Osteoblast (primary cell): ENCODE data around the gene KIAA1614. TPM values are rescaled to one million over a fixed set of nuclear protein-coding genes. Genes with fewer than 3 reads are reported as not detected.

Experiments
- DNase-seq: peaks from one replicate; pipeline ENCODE4 v3.0.0; 2011; ENCODE audit warnings: low spot score, mixed read lengths; ENCODE audit not compliant: insufficient read length; ENCODE audit errors: missing footprints
- H2AFZ ChIP-seq: 2 replicates; pipeline ENCODE4 v1.6.0; 2011; ENCODE audit warnings: mild to moderate bottlenecking, low read length
- H3K27ac ChIP-seq: 2 replicates; pipeline ENCODE4 v1.5.1; 2011; ENCODE audit warnings: mild to moderate bottlenecking, low read depth, low read length, moderate library complexity
- H3K27me3 ChIP-seq: 2 replicates; pipeline ENCODE4 v1.6.0; 2012; ENCODE audit warnings: mild to moderate bottlenecking, control low read depth, inconsistent platforms, low read length, moderate library complexity; ENCODE audit not compliant: insufficient read depth
- H3K36me3 ChIP-seq: 2 replicates; pipeline ENCODE4 v1.5.1; 2011; ENCODE audit warnings: mild to moderate bottlenecking, low read length, control low read depth, moderate library complexity; ENCODE audit not compliant: insufficient read depth
- H3K4me1 ChIP-seq: 2 replicates; pipeline ENCODE4 v1.5.1; 2011; ENCODE audit warnings: mild to moderate bottlenecking, low read length, control low read depth, moderate library complexity; ENCODE audit not compliant: insufficient read depth
- H3K4me2 ChIP-seq: 2 replicates; pipeline ENCODE4 v1.6.0; 2011; ENCODE audit warnings: mild to moderate bottlenecking, low read length; ENCODE audit not compliant: insufficient read depth
- H3K4me3 ChIP-seq: fragments of 200-600 bp; sonication (generic); 3 replicates; pipeline ENCODE4 v1.5.1; 2012; ENCODE audit warnings: mild to moderate bottlenecking, low read length, inconsistent platforms; ENCODE audit not compliant: insufficient read depth
- H3K79me2 ChIP-seq: 2 replicates; pipeline ENCODE4 v1.6.0; 2012; ENCODE audit warnings: mild to moderate bottlenecking, low read length, control low read depth, inconsistent platforms; ENCODE audit not compliant: insufficient read depth
- H3K9me3 ChIP-seq: 2 replicates; pipeline ENCODE4 v1.5.1; 2011; ENCODE audit warnings: low read depth, low read length, control low read depth
- H4K20me1 ChIP-seq: 2 replicates; pipeline ENCODE4 v1.6.0; 2012; ENCODE audit warnings: mild to moderate bottlenecking, low read length, control low read depth; ENCODE audit not compliant: insufficient read depth
- CTCF ChIP-seq: IDR thresholded peaks from 2 replicates; pipeline ENCODE4 v1.5.1; 2011; ENCODE audit warnings: mild to moderate bottlenecking, low read depth, low read length, moderate library complexity; ENCODE audit errors: extremely low read depth
- total RNA-seq: library from RNA; depleted of rRNA; stranded (reverse); fragments of >200 nt; gene quantifications from 2 replicates; pipeline ENCODE4 v1.2.3, GENCODE V29; 2012

Gene KIAA1614
- total RNA-seq, 1 donor = 12.7 TPM

GRCh38 chr1:180946056-180946455 is 33.4 kb downstream of the KIAA1614 start:
- no peaks in the 10 kb centered on the region for H3K79me2 ChIP-seq
- no peaks in the 10 kb centered on the region for H3K4me1 ChIP-seq
- H3K4me3 ChIP-seq = no peak overlapping the region
- no peak overlapping the region for H3K4me2 ChIP-seq
- peaks cover 17% of the 10 kb centered on the region for H3K36me3 ChIP-seq
- no peak overlapping the region for H3K27ac ChIP-seq
- no peaks in the 10 kb centered on the region for H4K20me1 ChIP-seq
- H3K27me3 ChIP-seq = no peaks in the 10 kb centered on the region
- TF ChIP-seq CTCF = no peak
- peak; percentile 31 for DNase-seq
- no peaks in the 10 kb centered on the region for H3K9me3 ChIP-seq
- no peak overlapping the region for H2AFZ ChIP-seq

- Histone ChIP-seq H3K27ac (no peak overlapping the region), H3K36me3 (peaks cover 17% of the 10 kb centered on the region), H3K27me3 (no peaks in the 10 kb centered on the region), H3K4me1 (no peaks in the 10 kb centered on the region), H3K79me2 (no peaks in the 10 kb centered on the region), H3K4me2 (no peak overlapping the region), H2AFZ (no peak overlapping the region), H3K9me3 (no peaks in the 10 kb centered on the region), H4K20me1 (no peaks in the 10 kb centered on the region), H3K4me3 (no peak overlapping the region)
- peak; percentile 65 for DNase-seq
- TF ChIP-seq CTCF = no peak
These were observed 34.1 kb downstream of the KIAA1614 start for GRCh38 chr1:180946541-180947498.

GRCh38 chr1:180947499-180947885 is 34.8 kb downstream of the KIAA1614 start:
- Histone ChIP-seq H3K27me3 (no peaks in the 10 kb centered on the region), H3K4me2 (no peak overlapping the region), H4K20me1 (no peaks in the 10 kb centered on the region), H3K4me1 (no peaks in the 10 kb centered on the region), H3K36me3 (peaks cover 17% of the 10 kb centered on the region), H3K79me2 (no peaks in the 10 kb centered on the region), H3K9me3 (no peaks in the 10 kb centered on the region), H3K27ac (no peak overlapping the region), H3K4me3 (no peak overlapping the region), H2AFZ (no peak overlapping the region)
- no peak for TF ChIP-seq CTCF
- peak; percentile 88 for DNase-seq

- Histone ChIP-seq H3K9me3 (no peaks in the 10 kb centered on the region), H3K4me2 (no peak overlapping the region), H3K79me2 (no peaks in the 10 kb centered on the region), H4K20me1 (no peaks in the 10 kb centered on the region), H2AFZ (no peak overlapping the region), H3K4me1 (no peaks in the 10 kb centered on the region), H3K27ac (no peak overlapping the region), H3K4me3 (no peak overlapping the region), H3K36me3 (peaks cover 17% of the 10 kb centered on the region), H3K27me3 (no peaks in the 10 kb centered on the region)
- DNase-seq = peak; percentile 62
- TF ChIP-seq CTCF = no peak
These were observed 35.4 kb downstream of the KIAA1614 start for GRCh38 chr1:180947901-180948640.
